ENCODE results near the gene CUL9.

- TF ChIP-seq CTCF (IDR thresholded peaks at IDR 0.05) (no peak), POLR2A (IDR thresholded peaks at IDR 0.05) (no peak)
These were observed 80.9 kb downstream of the CUL9 start for GRCh38 chr6:43262780-43263313.
